Measurements from ENCODE around the gene AMOTL2.

Gene AMOTL2

DNA sequence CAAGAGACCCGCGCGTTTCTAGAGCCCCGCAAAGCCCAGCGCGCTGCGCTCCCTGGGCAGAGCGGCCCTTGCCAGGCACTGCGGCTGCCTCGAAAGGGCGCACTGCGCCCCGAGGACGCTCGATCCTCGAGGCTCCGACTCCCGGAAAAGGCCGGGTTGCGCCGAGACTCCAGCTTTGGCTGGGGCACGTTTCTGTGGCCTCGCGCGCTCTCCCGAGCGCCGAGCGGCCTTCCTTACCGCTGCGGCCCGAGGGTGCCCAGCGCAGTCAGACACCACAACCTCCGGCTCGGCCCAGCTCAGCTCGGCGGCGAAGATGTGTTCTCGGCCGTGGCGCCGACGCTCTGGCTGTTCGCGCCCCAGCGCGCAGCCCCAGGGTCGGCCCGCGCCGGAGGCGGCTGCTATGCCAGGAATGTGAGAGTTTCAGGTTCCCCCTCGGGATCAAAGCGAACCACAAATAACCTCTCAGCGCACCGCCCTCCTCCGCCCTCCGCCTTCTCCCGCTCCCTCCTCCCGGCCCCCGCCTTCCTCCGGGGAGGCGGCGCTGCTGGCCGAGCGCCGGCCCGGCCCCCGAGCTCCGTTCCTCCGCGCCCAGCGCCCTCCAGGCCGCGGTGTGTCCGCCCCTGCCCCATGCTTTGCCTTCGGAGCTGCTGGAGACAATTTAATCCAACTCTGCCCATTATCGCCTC, at the start of gene AMOTL2:
Gene AMOTL2, minus strand, starts transcription at position 343 of the 686 bp plus-strand sequence. CDS start 3,014 bp downstream, outside the sequence.
- in situ Hi-C loops (cut with HindIII; ENCODE audit: low sequenced_read_pairs), result no loop called here
- peak; percentile 98 for DNase-seq (ENCODE audit: low read depth, low spot score)
- TF ChIP-seq, protein P1, sequence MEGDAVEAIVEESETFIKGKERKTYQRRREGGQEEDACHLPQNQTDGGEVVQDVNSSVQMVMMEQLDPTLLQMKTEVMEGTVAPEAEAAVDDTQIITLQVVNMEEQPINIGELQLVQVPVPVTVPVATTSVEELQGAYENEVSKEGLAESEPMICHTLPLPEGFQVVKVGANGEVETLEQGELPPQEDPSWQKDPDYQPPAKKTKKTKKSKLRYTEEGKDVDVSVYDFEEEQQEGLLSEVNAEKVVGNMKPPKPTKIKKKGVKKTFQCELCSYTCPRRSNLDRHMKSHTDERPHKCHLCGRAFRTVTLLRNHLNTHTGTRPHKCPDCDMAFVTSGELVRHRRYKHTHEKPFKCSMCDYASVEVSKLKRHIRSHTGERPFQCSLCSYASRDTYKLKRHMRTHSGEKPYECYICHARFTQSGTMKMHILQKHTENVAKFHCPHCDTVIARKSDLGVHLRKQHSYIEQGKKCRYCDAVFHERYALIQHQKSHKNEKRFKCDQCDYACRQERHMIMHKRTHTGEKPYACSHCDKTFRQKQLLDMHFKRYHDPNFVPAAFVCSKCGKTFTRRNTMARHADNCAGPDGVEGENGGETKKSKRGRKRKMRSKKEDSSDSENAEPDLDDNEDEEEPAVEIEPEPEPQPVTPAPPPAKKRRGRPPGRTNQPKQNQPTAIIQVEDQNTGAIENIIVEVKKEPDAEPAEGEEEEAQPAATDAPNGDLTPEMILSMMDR (IDR thresholded peaks at IDR 0.05; ENCODE audit: low read depth, low read length), result no peak
- peak within 1 kb of the TSS; percentile 93 for H3K4me3 ChIP-seq (ENCODE audit: low read depth, low read length)

DNA sequence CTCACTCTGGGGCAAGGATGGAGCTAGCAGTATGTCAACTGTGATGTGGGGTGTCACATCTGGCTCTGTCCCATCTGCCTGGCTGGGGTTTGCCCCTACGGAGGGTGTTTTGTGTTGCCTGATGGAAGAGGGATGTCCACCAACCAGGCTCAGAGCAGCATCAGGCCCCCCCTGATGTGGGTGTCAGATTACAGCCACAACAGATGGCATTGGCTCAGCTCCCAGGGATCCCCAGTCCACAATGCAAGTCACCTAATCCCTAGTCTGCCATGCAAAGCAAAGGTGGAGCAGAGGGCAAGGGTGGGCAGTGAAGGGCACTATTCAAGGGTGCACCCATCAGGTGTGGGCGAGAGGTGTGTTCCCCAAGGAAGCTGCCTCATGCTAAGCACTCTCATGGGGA, 48.9 kb upstream of the AMOTL2 start:
- peak; percentile 61 for DNase-seq (ENCODE audit: low read depth, low spot score)
- in situ Hi-C loops (cut with HindIII; ENCODE audit: low sequenced_read_pairs), result no loop called here

GRCh38 chr3:134419960-134420321, 45.7 kb upstream of the AMOTL2 start:
- TF ChIP-seq, protein P1 (IDR thresholded peaks at IDR 0.05; ENCODE audit: low read depth, low read length), result no peak
- H3K4me3 ChIP-seq (ENCODE audit: low read depth, low read length), result no peak overlapping the region
- in situ Hi-C loops (cut with HindIII; ENCODE audit: low sequenced_read_pairs), result no loop called here
- DNase-seq (ENCODE audit: low read depth, low spot score), result no peak

More for the DNA sequence above, 48.9 kb upstream of the AMOTL2 start:
- TF ChIP-seq, protein P1 (IDR thresholded peaks at IDR 0.05; ENCODE audit: low read depth, low read length), result no peak
- H3K4me3 ChIP-seq (ENCODE audit: low read depth, low read length), result no peak overlapping the region

DNA sequence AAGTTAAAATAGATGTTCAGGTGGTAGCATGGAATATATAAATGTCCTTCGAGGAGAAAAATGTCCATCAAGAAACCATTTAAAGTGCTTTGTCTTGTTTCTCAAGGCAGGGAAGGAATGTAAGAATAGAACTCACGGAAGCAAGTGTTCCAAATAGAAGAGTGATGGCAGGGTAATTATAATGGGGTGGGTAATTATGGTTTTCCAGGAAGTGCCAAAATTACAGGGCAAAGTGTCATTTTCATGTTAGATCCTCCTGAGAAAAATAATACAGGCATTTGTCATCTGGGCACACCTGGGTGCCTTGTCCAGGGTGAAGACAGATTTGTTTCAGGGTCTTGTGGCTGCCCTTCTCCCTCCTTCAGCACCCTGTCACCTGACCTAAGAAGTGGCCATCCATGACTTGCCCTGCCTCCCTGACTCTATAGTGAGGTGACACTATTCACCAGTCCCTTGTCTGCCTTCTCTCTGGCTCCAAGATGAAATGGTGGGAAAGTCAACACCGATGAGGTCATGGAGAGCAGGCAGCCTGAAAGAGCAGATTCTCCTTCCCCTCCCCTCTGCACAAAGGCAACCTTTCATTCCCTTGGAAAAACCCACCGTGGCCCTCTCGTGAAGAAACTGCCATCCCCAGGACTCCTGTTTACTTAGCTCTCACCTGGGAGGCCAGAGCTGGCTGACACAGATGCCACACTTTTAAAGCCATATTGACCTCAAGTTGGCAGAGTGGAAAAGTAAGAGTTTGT, 45.1 kb upstream of the AMOTL2 start:
- H3K4me3 ChIP-seq (ENCODE audit: low read depth, low read length), result no peak overlapping the region
- DNase-seq (ENCODE audit: low read depth, low spot score), result no peak
- in situ Hi-C loops (cut with HindIII; ENCODE audit: low sequenced_read_pairs), result no loop called here
- TF ChIP-seq, protein P1 (IDR thresholded peaks at IDR 0.05; ENCODE audit: low read depth, low read length), result no peak

- no peak overlapping the region for H3K4me3 ChIP-seq (ENCODE audit: low read depth, low read length)
- TF ChIP-seq, protein P1 (IDR thresholded peaks at IDR 0.05; ENCODE audit: low read depth, low read length), result no peak
- DNase-seq (ENCODE audit: low read depth, low spot score), result no peak
- in situ Hi-C loops (cut with HindIII; ENCODE audit: low sequenced_read_pairs), result no loop called here
These were observed 34.8 kb upstream of the AMOTL2 start for GRCh38 chr3:134409041-134409440.

DNA sequence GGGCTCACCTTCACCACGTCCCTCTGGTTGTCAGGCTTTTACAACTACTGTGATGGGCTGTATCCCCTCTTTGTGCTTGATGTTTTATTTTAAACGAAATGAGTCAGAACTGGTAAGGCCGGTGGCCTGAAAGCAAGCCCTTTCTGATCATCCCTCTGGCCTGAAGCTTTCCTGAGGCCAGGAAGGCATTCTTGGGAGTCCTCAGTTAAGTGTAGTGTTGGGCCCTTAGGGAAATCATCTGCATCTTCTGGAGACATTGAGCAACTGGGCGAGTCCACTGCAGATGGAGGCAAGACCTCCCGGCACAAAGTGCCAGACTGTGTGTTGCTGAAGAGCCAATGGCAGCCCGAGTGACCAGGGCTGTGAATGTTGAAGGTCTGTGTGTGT, 33.0 kb upstream of the AMOTL2 start:
- no peak overlapping the region for H3K4me3 ChIP-seq (ENCODE audit: low read depth, low read length)
- in situ Hi-C loops (cut with HindIII; ENCODE audit: low sequenced_read_pairs), result no loop called here
- TF ChIP-seq, protein P1 (IDR thresholded peaks at IDR 0.05; ENCODE audit: low read depth, low read length), result no peak
- no peak for DNase-seq (ENCODE audit: low read depth, low spot score)

All from astrocyte of the spinal cord (primary cell).